HL-60/S4 treated with retinoic acid at 250 ng/mL for 4 days and 3 days (cell line): ENCODE results near the gene XXYLT1.

Experiments
- in situ Hi-C: fragments of 300-500 bp; cut with MboI; formaldehyde crosslinking; loops from 2 replicates; pipeline ENCODE4 v1.7.0; 2022; ENCODE audit warnings: low sequenced_read_pairs

XXYLT1 gene

GRCh38 chr3:195139091-195139875, 131.7 kb downstream of the XXYLT1 start:
- in situ Hi-C loops: no loop called here

GRCh38 chr3:195137638-195138588, 133.0 kb downstream of the XXYLT1 start:
- in situ Hi-C loops: no loop called here

GRCh38 chr3:195135917-195136316, 135.0 kb downstream of the XXYLT1 start:
- in situ Hi-C loops: no loop called here

- in situ Hi-C loops: no loop called here
These were observed 136.5 kb downstream of the XXYLT1 start for GRCh38 chr3:195134431-195134830.

- in situ Hi-C loops: no loop called here
These were observed 137.5 kb downstream of the XXYLT1 start for GRCh38 chr3:195133462-195133861.

- in situ Hi-C loops: no loop called here
These were observed 137.9 kb downstream of the XXYLT1 start for GRCh38 chr3:195133013-195133412.

GRCh38 chr3:195131176-195131575, 139.8 kb downstream of the XXYLT1 start:
- in situ Hi-C loops: no loop called here

- in situ Hi-C loops: no loop called here
These were observed 141.1 kb downstream of the XXYLT1 start for GRCh38 chr3:195129644-195130492.

- in situ Hi-C loops: no loop called here
These were observed 141.8 kb downstream of the XXYLT1 start for GRCh38 chr3:195129072-195129643.

- in situ Hi-C loops: no loop called here
These were observed 142.5 kb downstream of the XXYLT1 start for GRCh38 chr3:195128255-195129071.

GRCh38 chr3:195126056-195126605, 144.8 kb downstream of the XXYLT1 start:
- in situ Hi-C loops: no loop called here

- in situ Hi-C loops: no loop called here
These were observed 145.3 kb downstream of the XXYLT1 start for GRCh38 chr3:195125646-195126045.

GRCh38 chr3:195124378-195124992, 146.5 kb downstream of the XXYLT1 start:
- in situ Hi-C loops: no loop called here

GRCh38 chr3:195123281-195123691, 147.7 kb downstream of the XXYLT1 start:
- in situ Hi-C loops: no loop called here

- in situ Hi-C loops: no loop called here
These were observed 148.7 kb downstream of the XXYLT1 start for GRCh38 chr3:195122261-195122660.

- in situ Hi-C loops: no loop called here
These were observed 150.7 kb downstream of the XXYLT1 start for GRCh38 chr3:195120267-195120601.

GRCh38 chr3:195119461-195120266, 151.3 kb downstream of the XXYLT1 start:
- in situ Hi-C loops: loop anchor here (10.0 kb wide), 1 partner anchor 435 kb away; the partner anchor contains the start of gene FAM43A

GRCh38 chr3:195118671-195119070, 152.3 kb downstream of the XXYLT1 start:
- in situ Hi-C loops: loop anchor here (10.0 kb wide), 1 partner anchor 434 kb away; the partner anchor contains the start of gene FAM43A
